Activated CD8-positive, alpha-beta T cell treated with anti-CD3 and anti-CD28 coated beads, Interleukin-2, amount 10 ng/mL, durations not matched to agents 7 days and 5 days (primary cell): Measurements from ENCODE around the gene TRAPPC2L. TPM values are rescaled to one million over a fixed set of nuclear protein-coding genes. Genes with fewer than 3 reads are reported as not detected.
A peak's percentile ranks its signal among the peaks of the same experiment; 100 is the strongest.

Source experiments
- ATAC-seq: fragments of 150-1000 bp; cut with Tn5 transposase; one replicate; pipeline ENCODE4 v1.10.0; 2021; ENCODE audit warnings: moderate library complexity
- CTCF ChIA-PET: fragments of 350-600 bp; sonication (Branson Sonifier 250); formaldehyde crosslinking; loops from one replicate; lab custom pipeline; 2021; ENCODE audit warnings: antibody characterized with exemption; lab: Charles Lee
- POLR2A ChIA-PET: fragments of 350-600 bp; sonication (Branson Sonifier 250); formaldehyde crosslinking; loops from one replicate; lab custom pipeline; 2021; ENCODE audit warnings: antibody characterized with exemption; lab: Charles Lee
- DNase-seq: peaks from one replicate; pipeline ENCODE4 v3.0.0-alpha.2; 2020
- H3K27ac Mint-ChIP-seq: one replicate; pipeline ENCODE4 v1.8.0; 2021; ENCODE audit warnings: mild to moderate bottlenecking, mixed read lengths
- H3K27me3 Mint-ChIP-seq: one replicate; pipeline ENCODE4 v1.8.0; 2021; ENCODE audit warnings: low read depth, mixed read lengths
- H3K36me3 Mint-ChIP-seq: one replicate; pipeline ENCODE4 v1.8.0; 2021; ENCODE audit warnings: low read depth, mixed read lengths
- H3K4me1 Mint-ChIP-seq: one replicate; pipeline ENCODE4 v1.8.0; 2021; ENCODE audit warnings: low read depth, mixed read lengths
- H3K4me3 Mint-ChIP-seq: one replicate; pipeline ENCODE4 v1.8.0; 2021; ENCODE audit warnings: mild to moderate bottlenecking, mixed read lengths
- H3K9me3 Mint-ChIP-seq: one replicate; pipeline ENCODE4 v1.8.0; 2022; ENCODE audit warnings: mixed read lengths; ENCODE audit not compliant: insufficient read depth
- total RNA-seq, 2 experiments: library from RNA; stranded (reverse); gene quantifications; one replicate each; pipeline ENCODE4 v1.2.3, GENCODE V29; 2021

The TRAPPC2L gene
- total RNA-seq, 2 experiments from 2014 or later: 61.2 to 65.3 TPM

GRCh38 chr16:88904676-88905365 lies 47.9 kb downstream of the TRAPPC2L start:
- ATAC-seq (no peak), DNase-seq (no peak)
- Mint-ChIP-seq H3K9me3 (no peaks in the 10 kb centered on the region), H3K27ac (no peak overlapping the region), H3K4me3 (no peak overlapping the region), H3K27me3 (no peaks in the 10 kb centered on the region), H3K36me3 (no peaks in the 10 kb centered on the region), H3K4me1 (peaks cover 2% of the 10 kb centered on the region)
- ChIA-PET CTCF (no interaction called here), POLR2A (no interaction called here)

- ATAC-seq: peak; percentile 28
- H3K4me3 Mint-ChIP-seq: no peak overlapping the region
- CTCF ChIA-PET: no interaction called here
- no peak for DNase-seq
- POLR2A ChIA-PET: no interaction called here
- H3K27ac Mint-ChIP-seq: no peak overlapping the region
- no peaks in the 10 kb centered on the region for H3K27me3 Mint-ChIP-seq
- H3K9me3 Mint-ChIP-seq: no peaks in the 10 kb centered on the region
- peaks cover 2% of the 10 kb centered on the region for H3K4me1 Mint-ChIP-seq
- no peaks in the 10 kb centered on the region for H3K36me3 Mint-ChIP-seq
Measured at GRCh38 chr16:88905563-88905962, 48.6 kb downstream of the TRAPPC2L start.

DNA sequence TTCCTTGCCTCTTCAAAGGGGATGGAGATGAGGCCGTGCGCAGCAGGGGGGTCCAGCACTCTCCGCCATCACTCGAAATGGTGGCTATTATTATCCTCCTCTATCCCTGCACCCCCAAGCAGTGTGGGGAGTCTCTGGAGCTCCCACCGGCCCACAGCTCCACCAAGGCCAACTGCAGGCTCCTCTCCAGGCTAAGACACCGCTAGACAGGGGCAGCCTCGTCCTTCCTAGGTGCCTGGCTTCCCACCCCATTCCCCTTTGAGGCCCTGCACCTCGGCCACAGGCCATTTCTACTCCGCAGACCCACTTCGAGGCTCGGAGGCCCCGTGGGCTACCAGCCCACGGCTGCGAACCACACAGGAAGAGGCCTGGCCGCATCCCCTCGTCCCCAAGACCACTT lies 49.1 kb downstream of the TRAPPC2L start:
- Mint-ChIP-seq H3K4me1 (peaks cover 2% of the 10 kb centered on the region), H3K36me3 (no peaks in the 10 kb centered on the region), H3K27me3 (no peaks in the 10 kb centered on the region), H3K4me3 (no peak overlapping the region), H3K9me3 (no peaks in the 10 kb centered on the region), H3K27ac (no peak overlapping the region)
- ChIA-PET POLR2A (no interaction called here), CTCF (no interaction called here)
- DNase-seq (no peak), ATAC-seq (no peak)

GRCh38 chr16:88906535-88907105 lies 49.7 kb downstream of the TRAPPC2L start:
- Mint-ChIP-seq H3K9me3 (no peaks in the 10 kb centered on the region), H3K4me3 (no peak overlapping the region)
- POLR2A ChIA-PET: no interaction called here

GRCh38 chr16:88907768-88908167 lies 50.8 kb downstream of the TRAPPC2L start:
- no peaks in the 10 kb centered on the region for H3K36me3 Mint-ChIP-seq
- H3K27ac Mint-ChIP-seq: no peak overlapping the region
- no peaks in the 10 kb centered on the region for H3K27me3 Mint-ChIP-seq
- H3K4me1 Mint-ChIP-seq: peaks cover 2% of the 10 kb centered on the region
- ChIA-PET CTCF (no interaction called here), POLR2A (no interaction called here)
- H3K9me3 Mint-ChIP-seq: no peaks in the 10 kb centered on the region
- ATAC-seq (no peak), DNase-seq (no peak)
- no peak overlapping the region for H3K4me3 Mint-ChIP-seq

More at GRCh38 chr16:88906535-88907105, 49.7 kb downstream of the TRAPPC2L start:
- CTCF ChIA-PET: no interaction called here
- no peaks in the 10 kb centered on the region for H3K27me3 Mint-ChIP-seq
- peaks cover 2% of the 10 kb centered on the region for H3K4me1 Mint-ChIP-seq
- no peak for DNase-seq
- ATAC-seq: no peak
- H3K27ac Mint-ChIP-seq: no peak overlapping the region
- H3K36me3 Mint-ChIP-seq: no peaks in the 10 kb centered on the region

GRCh38 chr16:88908307-88908706 lies 51.4 kb downstream of the TRAPPC2L start:
- ChIA-PET CTCF (no interaction called here), POLR2A (no interaction called here)
- no peak for ATAC-seq
- H3K27ac Mint-ChIP-seq: no peak overlapping the region
- H3K27me3 Mint-ChIP-seq: no peaks in the 10 kb centered on the region
- H3K9me3 Mint-ChIP-seq: no peaks in the 10 kb centered on the region
- no peaks in the 10 kb centered on the region for H3K36me3 Mint-ChIP-seq
- DNase-seq: no peak
- peaks cover 2% of the 10 kb centered on the region for H3K4me1 Mint-ChIP-seq
- no peak overlapping the region for H3K4me3 Mint-ChIP-seq

GRCh38 chr16:88909431-88910210 lies 52.7 kb downstream of the TRAPPC2L start:
- no peak for ATAC-seq
- Mint-ChIP-seq H3K27ac (no peak overlapping the region), H3K4me1 (peaks cover 2% of the 10 kb centered on the region), H3K4me3 (no peak overlapping the region), H3K36me3 (no peaks in the 10 kb centered on the region), H3K9me3 (no peaks in the 10 kb centered on the region), H3K27me3 (no peaks in the 10 kb centered on the region)
- DNase-seq: no peak
- CTCF ChIA-PET: no interaction called here
- POLR2A ChIA-PET: no interaction called here

- H3K9me3 Mint-ChIP-seq: no peaks in the 10 kb centered on the region
- H3K36me3 Mint-ChIP-seq: no peaks in the 10 kb centered on the region
- CTCF ChIA-PET: no interaction called here
- H3K4me3 Mint-ChIP-seq: no peak overlapping the region
- ATAC-seq (no peak), DNase-seq (no peak)
- no peaks in the 10 kb centered on the region for H3K27me3 Mint-ChIP-seq
- peaks cover 2% of the 10 kb centered on the region for H3K4me1 Mint-ChIP-seq
- POLR2A ChIA-PET: no interaction called here
- H3K27ac Mint-ChIP-seq: no peak overlapping the region
Measured at GRCh38 chr16:88910284-88911135, 53.6 kb downstream of the TRAPPC2L start.

DNA sequence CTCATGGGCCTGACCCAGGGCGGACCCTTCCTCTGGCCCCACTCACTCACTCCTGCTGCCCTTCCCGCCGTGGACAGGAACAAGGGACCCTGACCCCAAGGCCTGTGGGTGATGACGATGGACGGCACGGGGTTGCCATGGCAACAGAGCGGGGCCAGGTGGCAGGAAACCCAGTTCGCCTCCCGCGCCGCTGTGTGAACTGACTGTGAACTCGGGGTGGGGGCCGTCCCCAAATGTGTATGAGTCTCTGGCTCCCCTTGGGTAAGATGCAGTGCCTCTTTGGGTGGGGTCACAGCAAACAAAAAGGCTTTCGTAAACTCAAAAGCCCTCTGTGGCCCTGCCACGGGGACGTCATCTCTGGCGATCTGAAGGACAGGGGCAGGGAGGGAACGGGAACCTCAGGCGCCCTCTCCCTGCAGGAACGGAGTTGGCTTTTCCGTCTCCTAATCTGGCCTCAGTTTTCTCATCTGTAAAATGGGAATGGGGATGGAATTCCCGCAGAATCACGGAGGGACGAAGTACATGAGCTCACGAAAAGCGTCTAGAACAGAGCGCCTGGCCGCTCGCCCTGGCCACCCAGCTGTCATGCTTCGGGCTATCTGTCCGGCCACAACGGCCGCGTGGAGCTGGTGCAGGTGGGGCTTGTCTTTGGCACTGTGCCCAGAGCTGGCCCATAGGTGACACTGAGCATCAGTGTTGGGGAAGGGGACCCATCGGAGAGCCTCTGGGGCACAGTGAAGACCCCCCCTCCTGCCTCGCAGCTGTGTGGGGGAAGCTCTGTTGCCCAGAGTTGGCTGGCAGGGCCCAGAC lies 54.4 kb downstream of the TRAPPC2L start:
- no peak overlapping the region for H3K27ac Mint-ChIP-seq
- no peaks in the 10 kb centered on the region for H3K36me3 Mint-ChIP-seq
- no peak overlapping the region for H3K4me3 Mint-ChIP-seq
- H3K4me1 Mint-ChIP-seq: no peaks in the 10 kb centered on the region
- no peaks in the 10 kb centered on the region for H3K9me3 Mint-ChIP-seq
- ChIA-PET POLR2A (no interaction called here), CTCF (no interaction called here)
- DNase-seq (no peak), ATAC-seq (no peak)
- H3K27me3 Mint-ChIP-seq: no peaks in the 10 kb centered on the region

- no peak for ATAC-seq
- no peak for DNase-seq
- Mint-ChIP-seq H3K4me1 (no peaks in the 10 kb centered on the region), H3K4me3 (no peak overlapping the region), H3K27ac (no peak overlapping the region), H3K36me3 (no peaks in the 10 kb centered on the region), H3K27me3 (no peaks in the 10 kb centered on the region), H3K9me3 (no peaks in the 10 kb centered on the region)
- ChIA-PET CTCF (no interaction called here), POLR2A (no interaction called here)
Measured at GRCh38 chr16:88911946-88912310, 55.0 kb downstream of the TRAPPC2L start.
